GM12878 (cell line): ENCODE data around the gene ART5. TPM values are rescaled to one million over a fixed set of nuclear protein-coding genes. Genes with fewer than 3 reads are reported as not detected.
"Not testable (repeated sequence)": the region's sequence is repeated elsewhere in the genome, so short reads cannot be mapped to it uniquely, and the experiment has no call there.

Experiments
- ATAC-seq: fragments of 200-7000 bp; cut with Tn5 transposase; 3 replicates; pipeline ENCODE4 v1.9.1; 2020; ENCODE audit warnings: mild to moderate bottlenecking, moderate library complexity
- BruUV-seq: library from RNA; stranded (reverse); fragments of 400-500 nt; replicated peaks from 2 replicates; lab custom pipeline; 2021; lab: Mats Ljungman, UMichigan
- CTCF ChIA-PET: fragments of 300-600 bp; sonication (Branson Sonifier 250); formaldehyde crosslinking; extraction: SDS; loops from one replicate; lab custom pipeline; 2021; ENCODE audit warnings: inconsistent platforms; lab: Yijun Ruan, JAX
- POLR2A ChIA-PET: fragments of 350-600 bp; formaldehyde crosslinking; extraction: SDS; loops from one replicate; lab custom pipeline; 2021; ENCODE audit warnings: inconsistent platforms; lab: Charles Lee
- RAD21 ChIA-PET: fragments of 300-600 bp; sonication (Branson Sonifier 250); formaldehyde crosslinking; loops from one replicate; lab custom pipeline; 2023; ENCODE audit warnings: antibody characterized with exemption; ENCODE audit not compliant: unreplicated experiment; lab: Charles Lee
- SMC1A ChIA-PET: fragments of 300-600 bp; sonication (Branson Sonifier 250); formaldehyde crosslinking; loops from one replicate; lab custom pipeline; 2023; ENCODE audit not compliant: unreplicated experiment, uncharacterized antibody; lab: Charles Lee
- DNase-seq: peaks from one replicate; pipeline ENCODE4 v3.0.0-alpha.2; 2011; ENCODE audit warnings: low read depth, low spot score
- FAIRE-seq: peaks from 3 replicates; lab custom pipeline; 2011; peaks lifted over from hg19 to GRCh38; lab: Jason Lieb, UNC
- H2AFZ ChIP-seq: 2 replicates; pipeline ENCODE4 v1.6.0; 2011; ENCODE audit warnings: low read depth, low read length, control low read depth; ENCODE audit not compliant: control insufficient read depth
- H3K27ac ChIP-seq: 2 replicates; pipeline ENCODE4 v1.5.1; 2011; ENCODE audit warnings: control low read depth; ENCODE audit not compliant: control insufficient read depth, insufficient read depth
- H3K27me3 ChIP-seq, 2 experiments: replicated peaks in 1 of 2; 2 replicates each; pipeline versions ENCODE4 v1.6.0 to v1.6.1; 2011; ENCODE audit warnings: low read length in 1 of 2; ENCODE audit not compliant: control insufficient read depth in 2 of 2, insufficient read depth in 2 of 2
- H3K36me3 ChIP-seq, 2 experiments: 2 replicates each; pipeline ENCODE4 v1.5.1; 2011; ENCODE audit warnings: low read length in 1 of 2; ENCODE audit not compliant: control insufficient read depth in 2 of 2, insufficient read depth in 2 of 2
- H3K4me1 ChIP-seq: 2 replicates; pipeline ENCODE4 v1.6.1; 2011; ENCODE audit warnings: mild to moderate bottlenecking, low read length, moderate library complexity, mixed read lengths; ENCODE audit not compliant: control insufficient read depth, insufficient read depth
- H3K4me2 ChIP-seq: 2 replicates; pipeline ENCODE4 v1.6.0; 2011; ENCODE audit warnings: control low read depth; ENCODE audit not compliant: control insufficient read depth, insufficient read depth
- H3K4me3 ChIP-seq: fragments of 200-600 bp; sonication (generic); 2 replicates; pipeline ENCODE4 v1.5.1; 2016
- H3K79me2 ChIP-seq: 2 replicates; pipeline ENCODE4 v1.6.0; 2011; ENCODE audit warnings: low read length; ENCODE audit not compliant: control insufficient read depth, insufficient read depth
- H3K9ac ChIP-seq: 2 replicates; pipeline ENCODE4 v1.8.0; 2011; ENCODE audit warnings: low read length, control low read depth, mixed read lengths; ENCODE audit not compliant: control insufficient read depth, insufficient read depth
- H3K9me3 ChIP-seq: replicated peaks from 3 replicates; pipeline ENCODE4 v1.5.1; 2011; ENCODE audit warnings: mild to moderate bottlenecking, low read length; ENCODE audit not compliant: control insufficient read depth, insufficient read depth
- H4K20me1 ChIP-seq: 2 replicates; pipeline ENCODE4 v1.6.0; 2011; ENCODE audit not compliant: control insufficient read depth, insufficient read depth
- JUND ChIP-seq: IDR thresholded peaks from 2 replicates; pipeline ENCODE4 v1.6.1; 2012; ENCODE audit warnings: low read depth, mild to moderate bottlenecking, low read length, improper control_type of control experiment, moderate library complexity
- STAT3 ChIP-seq: IDR thresholded peaks from 2 replicates; pipeline ENCODE4 v1.6.1; 2011; ENCODE audit warnings: low read depth, low read length, improper control_type of control experiment
- WGBS: methylation state at CpG from one replicate; pipeline ENCODE4 v1.1.6; 2016; ENCODE audit warnings: low lambda C conversion rate; ENCODE audit not compliant: insufficient replicate concordance, insufficient coverage; ENCODE audit errors: missing lambda C conversion rate; 5-methylcytosine and 5-hydroxymethylcytosine counted together
- in situ Hi-C: fragments of 300-500 bp; cut with MboI; formaldehyde crosslinking; loops from 9 replicates; pipeline ENCODE4 v1.14.3; 2018; ENCODE audit warnings: mixed read lengths
- intact Hi-C: fragments of 100-400 bp; cut with micrococcal nuclease; formaldehyde crosslinking; loops from one replicate; pipeline ENCODE4 v1.14.2; 2022; ENCODE audit not compliant: unreplicated experiment
- polyA plus RNA-seq, 11 experiments: library from polyadenylated mRNA; depleted of rRNA in 4 of 11; unstranded in 6 of 11; stranded (reverse) in 5 of 11; fragments of >200 nt; fragmentation: Nextera tagmentation in 4 of 11; fragmentation: Illumina TruSeq in 1 of 11; extraction: Ambion mirVana in 4 of 11; extraction: Trizol in 1 of 11; gene quantifications; 1 replicate in 1 of 11; 2 replicates in 10 of 11; pipeline versions ENCODE4 v1.2.1 to v1.2.3, GENCODE V29; 2011 to 2016; ENCODE audit warnings: inconsistent platforms in 2 of 11, missing spikeins in 2 of 11, low read depth in 1 of 11
- total RNA-seq, 4 experiments: library from RNA; depleted of rRNA in 3 of 4; stranded (reverse); fragments of >200 nt in 3 of 4; fragmentation: Illumina TruSeq in 1 of 4; extraction: Trizol in 1 of 4; gene quantifications; 2 replicates each; pipeline versions ENCODE4 v1.2.1 to v1.2.3, GENCODE V29; 2013 to 2021

ART5 gene
- total and polyA plus RNA-seq, 10 of the 15 experiments (the other 5 are each of a cell fraction or from before 2014, with no cell fraction given): 0.06 TPM; not detected in 9

DNA sequence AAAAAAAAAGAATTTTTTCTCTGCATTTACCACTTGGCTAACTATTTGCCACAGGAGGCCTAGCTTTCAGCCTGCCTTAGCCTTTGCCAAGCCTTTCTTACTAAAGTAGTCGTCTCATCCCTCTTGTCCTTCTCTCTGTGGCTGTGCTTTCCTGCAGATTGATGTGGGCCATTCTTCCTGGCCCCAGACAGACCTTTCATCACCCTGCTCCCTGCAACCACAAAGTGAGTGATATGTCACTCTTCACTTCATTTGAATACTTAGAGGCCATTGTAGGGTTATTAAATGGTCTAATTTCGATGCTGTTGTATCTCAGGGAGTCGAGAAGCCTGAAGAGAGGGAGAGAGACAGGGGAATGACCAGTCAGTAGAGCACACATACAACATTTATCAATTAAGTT, 37.6 kb downstream of the ART5 start:
- CTCF ChIA-PET: no interaction called here
- in situ Hi-C loops: no loop called here
- Histone ChIP-seq H2AFZ (no peak overlapping the region), H3K4me2 (no peak overlapping the region), H3K27me3 (peaks cover 0 to 4% of the 10 kb centered on the region in 2 experiments; a peak in 2 of 4 replicates), H3K4me1 (no peaks in the 10 kb centered on the region), H4K20me1 (no peaks in the 10 kb centered on the region), H3K36me3 (no peaks in the 10 kb centered on the region), H3K9ac (no peak overlapping the region), H3K9me3 (no peaks in the 10 kb centered on the region), H3K27ac (no peak overlapping the region), H3K4me3 (no peak overlapping the region), H3K79me2 (no peaks in the 10 kb centered on the region)
- no peak for ATAC-seq
- BruUV-seq: no TSS peak
- DNase-seq: no peak
- intact Hi-C loops: no loop called here
- SMC1A ChIA-PET: no interaction called here
- RAD21 ChIA-PET: no interaction called here
- POLR2A ChIA-PET: no interaction called here
- FAIRE-seq: no peak
- 2% methylated on average over 3 of the region's 3 CpGs for WGBS
- no peak for TF ChIP-seq JUND
- TF ChIP-seq STAT3: no peak

DNA sequence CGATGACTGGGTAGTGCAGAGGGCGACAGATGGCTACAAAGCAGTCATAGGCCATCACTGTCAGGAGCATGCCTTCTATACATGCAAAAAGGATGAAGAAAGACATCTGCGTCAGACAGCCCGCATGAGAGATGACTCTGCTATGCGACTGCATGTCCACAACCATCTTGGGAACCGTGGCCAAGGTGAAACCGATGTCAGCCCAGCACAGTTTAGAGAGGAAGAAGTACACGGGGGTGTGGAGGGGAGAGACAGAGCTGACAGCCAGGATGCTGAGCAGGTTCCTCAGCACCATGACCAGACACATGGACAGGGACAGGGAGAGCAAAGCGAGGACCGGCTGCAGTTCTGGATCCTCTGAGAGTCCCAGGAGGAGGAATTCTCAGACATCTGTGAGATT, 41.6 kb downstream of the ART5 start:
- H2AFZ ChIP-seq, H3K79me2 ChIP-seq, ATAC-seq, RAD21 ChIA-PET, intact Hi-C loops, H3K27me3 ChIP-seq, SMC1A ChIA-PET, FAIRE-seq, DNase-seq, H3K9me3 ChIP-seq, H3K4me2 ChIP-seq, H3K4me1 ChIP-seq, H3K27ac ChIP-seq, CTCF ChIA-PET, POLR2A ChIA-PET, in situ Hi-C loops, H3K4me3 ChIP-seq, H3K36me3 ChIP-seq, H3K9ac ChIP-seq, BruUV-seq, H4K20me1 ChIP-seq: not testable (repeated sequence)
- 30% methylated on average over 8 of the region's 10 CpGs for WGBS

DNA sequence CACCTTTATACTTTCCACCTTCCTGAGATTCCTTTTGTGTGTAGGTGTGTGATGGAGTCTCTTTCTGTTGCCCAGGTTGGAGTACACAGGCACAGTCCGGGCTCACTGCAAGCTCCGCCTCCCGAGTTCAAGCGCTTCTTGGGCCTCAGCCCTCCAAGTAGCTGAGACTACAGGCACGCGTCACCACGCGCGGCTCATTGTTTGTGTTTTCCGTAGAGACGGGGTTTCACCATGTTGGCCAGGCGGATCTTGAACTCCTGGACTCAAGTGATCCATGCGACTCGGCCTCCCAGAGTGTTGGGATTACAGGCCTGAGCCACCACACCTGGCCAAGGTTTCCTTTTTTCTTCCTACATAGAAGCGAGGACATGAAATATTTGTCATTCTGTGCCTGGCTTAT, 44.0 kb downstream of the ART5 start:
- H2AFZ ChIP-seq, H3K4me3 ChIP-seq, H3K27ac ChIP-seq, ATAC-seq, intact Hi-C loops, SMC1A ChIA-PET, H3K9ac ChIP-seq, H3K9me3 ChIP-seq, H3K4me2 ChIP-seq, H4K20me1 ChIP-seq, H3K4me1 ChIP-seq, H3K36me3 ChIP-seq, FAIRE-seq, CTCF ChIA-PET, H3K79me2 ChIP-seq, RAD21 ChIA-PET, DNase-seq, BruUV-seq, POLR2A ChIA-PET, in situ Hi-C loops, H3K27me3 ChIP-seq: not testable (repeated sequence)
- WGBS: 66% methylated on average over 15 of the region's 15 CpGs

DNA sequence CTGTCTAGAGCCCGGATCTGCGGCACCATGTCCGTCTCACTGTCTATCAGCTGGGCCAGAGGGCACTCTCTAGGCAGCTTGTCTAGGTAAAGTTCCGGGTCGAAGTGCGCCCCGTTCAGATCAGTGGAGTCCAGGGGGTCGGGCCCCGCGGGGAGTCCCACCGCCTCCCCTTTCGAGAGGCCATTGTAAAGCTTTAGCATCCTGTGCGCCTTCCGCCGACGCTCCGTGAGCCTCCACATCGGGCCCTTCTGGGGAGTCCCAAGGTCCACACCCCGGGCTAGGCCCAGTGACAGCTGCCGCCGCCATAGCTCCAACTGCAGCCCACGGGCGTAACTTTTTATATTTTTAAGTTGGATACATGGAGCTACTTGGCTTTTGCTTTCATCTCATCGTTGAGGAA, 50.5 kb downstream of the ART5 start:
- POLR2A ChIA-PET, H3K79me2 ChIP-seq, CTCF ChIA-PET, H3K9ac ChIP-seq, H3K4me1 ChIP-seq, in situ Hi-C loops, RAD21 ChIA-PET, H3K27ac ChIP-seq, H3K36me3 ChIP-seq, H3K27me3 ChIP-seq, H3K4me3 ChIP-seq, intact Hi-C loops, FAIRE-seq, H4K20me1 ChIP-seq, H3K9me3 ChIP-seq, H2AFZ ChIP-seq, BruUV-seq, DNase-seq, ATAC-seq, SMC1A ChIA-PET, H3K4me2 ChIP-seq: not testable (repeated sequence)
- 74% methylated on average over 24 of the region's 24 CpGs for WGBS
